ENCODE results near the gene NXPE3.

The NXPE3 gene

DNA sequence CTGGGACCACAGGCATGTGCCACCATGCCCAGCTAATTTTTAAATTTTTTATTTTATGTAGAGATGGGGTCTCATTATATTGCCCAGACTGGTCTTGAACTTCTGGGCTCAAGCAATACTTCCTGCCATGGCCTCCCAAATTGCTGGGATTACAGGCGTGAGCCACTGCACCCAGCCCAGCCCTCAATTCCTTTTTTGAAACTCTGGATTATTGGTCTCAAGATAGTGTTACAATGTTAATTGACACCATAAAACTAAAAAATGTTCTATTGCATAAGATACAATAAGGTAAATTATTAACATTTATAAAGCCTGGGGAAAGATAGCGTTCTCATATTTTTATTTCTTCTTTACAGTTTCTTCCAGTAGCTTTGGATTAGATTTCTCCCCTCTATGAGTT lies 66.4 kb downstream of the NXPE3 start:
- H3K27ac ChIP-seq: no peak overlapping the region
- TF ChIP-seq, protein P1, sequence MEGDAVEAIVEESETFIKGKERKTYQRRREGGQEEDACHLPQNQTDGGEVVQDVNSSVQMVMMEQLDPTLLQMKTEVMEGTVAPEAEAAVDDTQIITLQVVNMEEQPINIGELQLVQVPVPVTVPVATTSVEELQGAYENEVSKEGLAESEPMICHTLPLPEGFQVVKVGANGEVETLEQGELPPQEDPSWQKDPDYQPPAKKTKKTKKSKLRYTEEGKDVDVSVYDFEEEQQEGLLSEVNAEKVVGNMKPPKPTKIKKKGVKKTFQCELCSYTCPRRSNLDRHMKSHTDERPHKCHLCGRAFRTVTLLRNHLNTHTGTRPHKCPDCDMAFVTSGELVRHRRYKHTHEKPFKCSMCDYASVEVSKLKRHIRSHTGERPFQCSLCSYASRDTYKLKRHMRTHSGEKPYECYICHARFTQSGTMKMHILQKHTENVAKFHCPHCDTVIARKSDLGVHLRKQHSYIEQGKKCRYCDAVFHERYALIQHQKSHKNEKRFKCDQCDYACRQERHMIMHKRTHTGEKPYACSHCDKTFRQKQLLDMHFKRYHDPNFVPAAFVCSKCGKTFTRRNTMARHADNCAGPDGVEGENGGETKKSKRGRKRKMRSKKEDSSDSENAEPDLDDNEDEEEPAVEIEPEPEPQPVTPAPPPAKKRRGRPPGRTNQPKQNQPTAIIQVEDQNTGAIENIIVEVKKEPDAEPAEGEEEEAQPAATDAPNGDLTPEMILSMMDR (conservative IDR thresholded peaks at IDR 0.05): no peak

- TF ChIP-seq, protein P1 (conservative IDR thresholded peaks at IDR 0.05): no peak
- H3K27ac ChIP-seq: peak overlapping the region; percentile 98
These were observed 67.7 kb downstream of the NXPE3 start for GRCh38 chr3:101846709-101847108.

- TF ChIP-seq, protein P1 (conservative IDR thresholded peaks at IDR 0.05): no peak
- H3K27ac ChIP-seq: peak overlapping the region; percentile 98
These were observed 68.3 kb downstream of the NXPE3 start for GRCh38 chr3:101847328-101847727.

DNA sequence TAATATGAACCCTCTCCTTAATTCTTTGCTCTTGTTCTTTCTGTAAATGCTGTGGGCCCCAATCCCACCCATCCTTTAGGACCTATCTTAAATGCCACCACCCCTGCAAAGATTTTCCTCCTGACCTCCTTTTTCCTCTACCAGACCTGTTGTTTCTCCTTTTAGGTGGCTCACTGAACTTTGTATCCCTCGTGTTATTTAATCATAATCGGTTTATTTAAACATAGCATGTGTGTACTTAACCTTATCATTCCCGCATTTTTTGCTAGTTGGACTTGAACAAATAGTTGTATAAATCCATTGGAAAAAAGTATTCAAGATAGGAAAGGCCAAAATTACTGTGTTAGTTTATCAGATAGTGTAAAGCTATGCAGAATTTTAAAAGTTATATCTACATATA lies 69.3 kb downstream of the NXPE3 start:
- TF ChIP-seq, protein P1 (conservative IDR thresholded peaks at IDR 0.05): no peak

GRCh38 chr3:101848754-101849713 lies 70.0 kb downstream of the NXPE3 start, which contains the start of gene NFKBIZ:
NFKBIZ (plus strand) TSS chr3:101849514; CDS start chr3:101849629, 115 bp downstream.
- TF ChIP-seq, protein P1 (conservative IDR thresholded peaks at IDR 0.05): no peak
- H3K27ac ChIP-seq: peak within 1 kb of the TSS; percentile 98

More for the DNA sequence above, 69.3 kb downstream of the NXPE3 start:
- H3K27ac ChIP-seq: peak overlapping the region; percentile 98

- TF ChIP-seq, protein P1 (conservative IDR thresholded peaks at IDR 0.05): peak; percentile 47
- H3K27ac ChIP-seq: peak overlapping the region; percentile 98
These were observed 70.8 kb downstream of the NXPE3 start for GRCh38 chr3:101849714-101850245.

- TF ChIP-seq, protein P1 (conservative IDR thresholded peaks at IDR 0.05): no peak
- H3K27ac ChIP-seq: peak overlapping the region; percentile 98
These were observed 71.4 kb downstream of the NXPE3 start for GRCh38 chr3:101850246-101851051.
